Right lobe of liver (tissue), 4 donors: Measurements from ENCODE around the gene THBS4.

Experiments
- POLR2A ChIP-seq: fragments of 450-650 bp; IDR thresholded peaks from one replicate; pipeline ENCODE4 v1.6.1; 2017; ENCODE audit warnings: antibody characterized with exemption, mild to moderate bottlenecking
- TF ChIP-seq, protein P1 (sequence below), 4 donors: fragments of 200-600 bp in 3 of 4; fragments of 450-650 bp in 1 of 4; IDR thresholded peaks; one replicate each; pipeline versions ENCODE4 v1.5.1 to v1.8.0; 2016 to 2022; ENCODE audit warnings: antibody characterized with exemption in 4 of 4, mild to moderate bottlenecking in 2 of 4
- donor health status: DM: no; HTN: no; CAD: no.
- donor health status: DM: no; HTN: no; CAD: no.
- donor health status: DM: no; HTN: yes; CAD: no.

DNA sequence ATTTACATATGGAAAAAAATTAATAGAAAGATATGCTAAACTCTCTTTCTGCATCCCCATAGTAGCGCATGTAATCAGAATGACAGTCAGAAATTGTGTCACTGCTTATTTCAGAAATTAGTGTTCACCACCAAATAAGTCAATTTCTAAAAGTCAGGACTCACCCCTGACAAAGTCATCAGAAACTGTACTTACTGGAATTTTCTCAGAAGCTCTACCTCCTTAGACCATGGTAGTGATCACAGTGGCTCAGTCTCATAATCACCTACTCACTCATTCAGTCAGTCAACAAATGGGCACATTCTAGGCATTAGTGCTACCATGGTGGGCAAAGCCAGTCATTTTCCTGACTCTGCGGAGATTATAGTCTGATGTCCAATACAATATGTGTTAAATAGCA, 22.0 kb downstream of the THBS4 start:
- TF ChIP-seq, protein P1, sequence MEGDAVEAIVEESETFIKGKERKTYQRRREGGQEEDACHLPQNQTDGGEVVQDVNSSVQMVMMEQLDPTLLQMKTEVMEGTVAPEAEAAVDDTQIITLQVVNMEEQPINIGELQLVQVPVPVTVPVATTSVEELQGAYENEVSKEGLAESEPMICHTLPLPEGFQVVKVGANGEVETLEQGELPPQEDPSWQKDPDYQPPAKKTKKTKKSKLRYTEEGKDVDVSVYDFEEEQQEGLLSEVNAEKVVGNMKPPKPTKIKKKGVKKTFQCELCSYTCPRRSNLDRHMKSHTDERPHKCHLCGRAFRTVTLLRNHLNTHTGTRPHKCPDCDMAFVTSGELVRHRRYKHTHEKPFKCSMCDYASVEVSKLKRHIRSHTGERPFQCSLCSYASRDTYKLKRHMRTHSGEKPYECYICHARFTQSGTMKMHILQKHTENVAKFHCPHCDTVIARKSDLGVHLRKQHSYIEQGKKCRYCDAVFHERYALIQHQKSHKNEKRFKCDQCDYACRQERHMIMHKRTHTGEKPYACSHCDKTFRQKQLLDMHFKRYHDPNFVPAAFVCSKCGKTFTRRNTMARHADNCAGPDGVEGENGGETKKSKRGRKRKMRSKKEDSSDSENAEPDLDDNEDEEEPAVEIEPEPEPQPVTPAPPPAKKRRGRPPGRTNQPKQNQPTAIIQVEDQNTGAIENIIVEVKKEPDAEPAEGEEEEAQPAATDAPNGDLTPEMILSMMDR (IDR thresholded peaks at IDR 0.05) = no peak
- no peak for TF ChIP-seq POLR2A
